Myocyte (in vitro differentiated cells): ENCODE measurements around the gene HOXB4. TPM values are rescaled to one million over a fixed set of nuclear protein-coding genes. Genes with fewer than 3 reads are reported as not detected.

ENCODE experiments used
- DNase-seq: peaks from one replicate; pipeline ENCODE4 v3.0.0-alpha.2; 2012; ENCODE audit warnings: low read depth
- total RNA-seq: library from RNA; depleted of rRNA; stranded (reverse); fragments of >200 nt; gene quantifications from 2 replicates; pipeline ENCODE4 v1.2.3, GENCODE V29; 2014

HOXB4 gene
- total RNA-seq, 1 donor from 2014 or later: 4.1 TPM

- DNase-seq: no peak
These were observed 16.0 kb downstream of the HOXB4 start for GRCh38 chr17:48561884-48562810.

- no peak for DNase-seq
These were observed 18.0 kb downstream of the HOXB4 start for GRCh38 chr17:48559840-48560817.

GRCh38 chr17:48559122-48559839 is 18.9 kb downstream of the HOXB4 start:
- DNase-seq: no peak

GRCh38 chr17:48558831-48559121 is 19.4 kb downstream of the HOXB4 start:
- no peak for DNase-seq

- DNase-seq: no peak
These were observed 19.9 kb downstream of the HOXB4 start for GRCh38 chr17:48558057-48558830.

GRCh38 chr17:48556576-48557401 is 21.4 kb downstream of the HOXB4 start:
- no peak for DNase-seq

- no peak for DNase-seq
These were observed 21.9 kb downstream of the HOXB4 start for GRCh38 chr17:48556229-48556575.

GRCh38 chr17:48555258-48556228 is 22.6 kb downstream of the HOXB4 start:
- DNase-seq: peak; percentile 42

- DNase-seq: no peak
These were observed 23.5 kb downstream of the HOXB4 start for GRCh38 chr17:48554412-48555257.

- no peak for DNase-seq
These were observed 24.3 kb downstream of the HOXB4 start for GRCh38 chr17:48553826-48554225.

GRCh38 chr17:48553190-48553547 is 25.0 kb downstream of the HOXB4 start:
- no peak for DNase-seq

GRCh38 chr17:48552466-48553189 is 25.5 kb downstream of the HOXB4 start:
- no peak for DNase-seq

GRCh38 chr17:48551596-48552465 is 26.3 kb downstream of the HOXB4 start:
- DNase-seq: no peak

- no peak for DNase-seq
These were observed 27.0 kb downstream of the HOXB4 start for GRCh38 chr17:48551214-48551555.

- no peak for DNase-seq
These were observed 27.5 kb downstream of the HOXB4 start for GRCh38 chr17:48550502-48551213.
